ENCODE measurements around the gene MAPK11. TPM values are rescaled to one million over a fixed set of nuclear protein-coding genes. Genes with fewer than 3 reads are reported as not detected.
"Not testable (repeated sequence)": the region's sequence is repeated elsewhere in the genome, so short reads cannot be mapped to it uniquely, and the experiment has no call there.

Gene MAPK11
- total RNA-seq, 4 donors from 2014 or later = 1.6 to 6.4 (median 2.7) TPM

DNA sequence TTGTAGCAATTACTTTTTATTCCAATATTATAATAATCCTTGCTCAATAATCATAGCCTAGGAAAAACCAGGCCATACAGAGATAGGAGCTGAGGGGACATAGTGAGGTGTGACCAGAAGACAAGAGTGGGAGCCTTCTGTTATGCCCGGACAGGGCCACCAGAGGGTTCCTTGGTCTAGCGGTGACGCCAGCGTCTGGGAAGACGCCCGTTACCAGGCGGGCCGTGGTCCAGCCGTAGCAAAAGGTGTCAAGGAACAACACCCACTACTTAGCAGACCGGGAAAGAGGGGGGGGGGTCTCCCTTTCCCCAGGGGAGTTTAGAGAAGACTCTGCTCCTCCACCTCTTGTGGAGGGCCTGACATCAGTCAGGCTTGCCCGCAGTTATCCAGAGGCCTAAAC, 3.2 kb upstream of the MAPK11 start:
- 43% methylated on average over 11 of the region's 11 CpGs; no CpG with 5 or more reads in 1 of the 2 donors for WGBS, 2 donors (ENCODE audit: low coverage in 1 of 2)
- peaks cover 0 to 15% (median 5%) of the 10 kb centered on the region in 4 donors for H3K36me3 ChIP-seq
- in situ Hi-C loops (cut with MboI; ENCODE audit: low pct_ligation_motif_present in 1 of 4, low pct_unique_long_range_greater_than_20kb in 1 of 4, low sequenced_read_pairs in 3 of 4) = loop anchor here in 1 of 4 donors (10.0 kb wide), 1 partner anchor 61 kb away; no protein-coding TSS in a partner anchor

DNA sequence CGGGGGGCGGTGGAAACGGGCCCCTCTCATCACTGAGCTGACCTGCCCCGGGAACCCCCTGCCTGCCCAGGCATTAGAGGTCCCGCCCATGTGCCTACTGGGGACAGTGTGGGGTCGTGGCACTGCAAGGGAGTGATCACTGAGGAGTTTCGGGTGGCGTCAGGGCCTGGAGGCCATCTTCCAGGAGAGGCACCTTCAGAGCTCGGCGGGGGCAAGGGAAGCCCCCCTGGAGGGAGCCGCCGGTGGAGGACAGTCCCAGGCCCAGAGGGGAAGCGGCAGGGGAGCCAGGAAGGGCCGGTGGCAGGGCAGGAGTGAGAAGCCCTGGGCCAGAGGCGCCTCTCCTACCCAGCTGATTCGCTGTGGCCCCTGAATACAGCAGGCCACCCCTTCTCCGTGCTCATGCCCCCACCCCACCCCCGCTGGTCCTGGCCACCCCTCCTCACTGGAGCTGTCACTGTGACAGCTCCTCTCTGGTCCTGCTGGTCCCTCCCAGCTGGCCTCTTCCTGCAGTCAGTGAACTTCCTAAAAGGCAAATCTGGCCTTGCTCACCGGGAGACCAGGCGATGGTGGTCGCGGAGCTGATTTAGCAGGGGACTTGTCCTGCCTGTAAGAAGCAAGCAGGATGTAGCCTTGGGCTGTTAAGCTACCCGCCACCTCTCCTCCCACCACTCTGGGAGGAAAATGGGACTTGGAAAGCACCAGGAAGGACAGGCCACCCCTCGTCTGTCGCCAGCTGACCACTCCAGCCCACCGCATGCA, 2.0 kb upstream of the MAPK11 start:
- no peak for TF ChIP-seq POLR2AphosphoS5 (IDR thresholded peaks at IDR 0.05)
- no peak for TF ChIP-seq POLR2A (IDR thresholded peaks at IDR 0.05)
- TF ChIP-seq, protein P1, sequence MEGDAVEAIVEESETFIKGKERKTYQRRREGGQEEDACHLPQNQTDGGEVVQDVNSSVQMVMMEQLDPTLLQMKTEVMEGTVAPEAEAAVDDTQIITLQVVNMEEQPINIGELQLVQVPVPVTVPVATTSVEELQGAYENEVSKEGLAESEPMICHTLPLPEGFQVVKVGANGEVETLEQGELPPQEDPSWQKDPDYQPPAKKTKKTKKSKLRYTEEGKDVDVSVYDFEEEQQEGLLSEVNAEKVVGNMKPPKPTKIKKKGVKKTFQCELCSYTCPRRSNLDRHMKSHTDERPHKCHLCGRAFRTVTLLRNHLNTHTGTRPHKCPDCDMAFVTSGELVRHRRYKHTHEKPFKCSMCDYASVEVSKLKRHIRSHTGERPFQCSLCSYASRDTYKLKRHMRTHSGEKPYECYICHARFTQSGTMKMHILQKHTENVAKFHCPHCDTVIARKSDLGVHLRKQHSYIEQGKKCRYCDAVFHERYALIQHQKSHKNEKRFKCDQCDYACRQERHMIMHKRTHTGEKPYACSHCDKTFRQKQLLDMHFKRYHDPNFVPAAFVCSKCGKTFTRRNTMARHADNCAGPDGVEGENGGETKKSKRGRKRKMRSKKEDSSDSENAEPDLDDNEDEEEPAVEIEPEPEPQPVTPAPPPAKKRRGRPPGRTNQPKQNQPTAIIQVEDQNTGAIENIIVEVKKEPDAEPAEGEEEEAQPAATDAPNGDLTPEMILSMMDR (IDR thresholded peaks at IDR 0.05) = no peak
- TF ChIP-seq EP300 (IDR thresholded peaks at IDR 0.05; ENCODE audit: low read depth) = no peak
- WGBS, 2 donors (ENCODE audit: low coverage in 1 of 2) = 66% methylated on average over 15 of the region's 26 CpGs; no CpG with 5 or more reads in 1 of the 2 donors
- Histone ChIP-seq H3K9me3 (no peaks in the 10 kb centered on the region), H3K4me3 (peak overlapping the region in 2 of 4 donors; percentile 47 to 59), H3K27me3 (peaks cover 40% of the 10 kb centered on the region), H3K36me3 (peaks cover 0 to 4% (median 2%) of the 10 kb centered on the region in 4 donors), H3K4me1 (peaks cover 23 to 49% (median 47%) of the 10 kb centered on the region in 4 donors), H3K27ac (no peak overlapping the region)
- intact Hi-C loops (cut with DNase I; ENCODE audit: low total_unique reads) (no loop called here), in situ Hi-C loops (cut with MboI; ENCODE audit: low pct_ligation_motif_present in 1 of 4, low pct_unique_long_range_greater_than_20kb in 1 of 4, low sequenced_read_pairs in 3 of 4) (loop anchor here in 1 of 4 donors (10.0 kb wide), 1 partner anchor 63 kb away; no protein-coding TSS in a partner anchor)
- DNase-seq = no peak

More for the DNA sequence above, 3.2 kb upstream of the MAPK11 start:
- H3K4me3 ChIP-seq; H3K27ac ChIP-seq; H3K9me3 ChIP-seq; intact Hi-C loops (cut with DNase I; ENCODE audit: low total_unique reads); DNase-seq: not testable (repeated sequence)
- peaks cover 32% of the 10 kb centered on the region for H3K27me3 ChIP-seq
- TF ChIP-seq, protein P1 (IDR thresholded peaks at IDR 0.05) = peak in 1 of 5 experiments; percentile 15
- H3K4me1 ChIP-seq = peaks cover 23 to 38% (median 35%) of the 10 kb centered on the region in 4 donors

GRCh38 chr22:50271519-50271970, 1.4 kb upstream of the MAPK11 start:
- H3K4me1 ChIP-seq = peaks cover 23 to 54% (median 49%) of the 10 kb centered on the region in 4 donors
- intact Hi-C loops (cut with DNase I; ENCODE audit: low total_unique reads) = no loop called here

More at GRCh38 chr22:50271519-50271970, 1.4 kb upstream of the MAPK11 start:
- DNase-seq = peak; percentile 75
- Histone ChIP-seq H3K27ac (no peak overlapping the region), H3K4me3 (peak overlapping the region in 3 of 4 donors; percentile 7 to 59 (median 47)), H3K36me3 (peaks cover 0 to 4% (median 2%) of the 10 kb centered on the region in 4 donors), H3K27me3 (peaks cover 47% of the 10 kb centered on the region), H3K9me3 (no peaks in the 10 kb centered on the region)
- no peak for TF ChIP-seq POLR2AphosphoS5 (IDR thresholded peaks at IDR 0.05)
- TF ChIP-seq, protein P1 (IDR thresholded peaks at IDR 0.05) = peak in 1 of 5 experiments; percentile 26
- in situ Hi-C loops (cut with MboI; ENCODE audit: low pct_ligation_motif_present in 1 of 4, low pct_unique_long_range_greater_than_20kb in 1 of 4, low sequenced_read_pairs in 3 of 4) = loop anchor here in 1 of 4 donors (10.0 kb wide), 1 partner anchor 63 kb away; no protein-coding TSS in a partner anchor
- WGBS, 2 donors (ENCODE audit: low coverage in 1 of 2) = 1% methylated on average over 41 of the region's 45 CpGs; no CpG with 5 or more reads in 1 of the 2 donors

Data from transverse colon (tissue), 4 donors.